KMS-11 (cell line): ENCODE results near the gene ITPKA.

ENCODE experiments used
- H2AFZ ChIP-seq: fragments of 200-600 bp; sonication (generic); 2 replicates; pipeline ENCODE4 v1.6.1; 2016; ENCODE audit warnings: antibody characterized with exemption, mixed run types, low read depth
- H3K27ac ChIP-seq: fragments of 200-600 bp; sonication (generic); 2 replicates; pipeline ENCODE4 v1.6.1; 2016; ENCODE audit warnings: mild to moderate bottlenecking, mixed run types
- H3K27me3 ChIP-seq: fragments of 200-600 bp; sonication (generic); 2 replicates; pipeline ENCODE4 v1.6.1; 2017; ENCODE audit warnings: mild to moderate bottlenecking, low read depth, mixed run types, moderate library complexity; ENCODE audit not compliant: insufficient read depth
- H3K36me3 ChIP-seq: fragments of 200-600 bp; sonication (generic); 2 replicates; pipeline ENCODE4 v1.6.1; 2017; ENCODE audit warnings: mild to moderate bottlenecking, mixed run types; ENCODE audit not compliant: insufficient read depth
- H3K4me1 ChIP-seq: fragments of 200-600 bp; sonication (generic); 2 replicates; pipeline ENCODE4 v1.6.1; 2016; ENCODE audit warnings: mild to moderate bottlenecking, low read depth, mixed run types; ENCODE audit not compliant: poor library complexity, severe bottlenecking
- H3K4me2 ChIP-seq: fragments of 200-600 bp; sonication (generic); 2 replicates; pipeline ENCODE4 v1.7.0; 2016; ENCODE audit warnings: mild to moderate bottlenecking, mixed run types
- H3K4me3 ChIP-seq: fragments of 200-600 bp; sonication (generic); IDR thresholded peaks from 2 replicates; pipeline ENCODE4 v1.6.1; 2017; ENCODE audit warnings: low read depth, low read length, mixed read lengths; ENCODE audit not compliant: insufficient read depth
- H3K79me2 ChIP-seq: fragments of 200-600 bp; sonication (generic); 2 replicates; pipeline ENCODE4 v1.6.1; 2016; ENCODE audit warnings: low read depth, mixed run types; ENCODE audit not compliant: insufficient read depth
- H3K9ac ChIP-seq: fragments of 200-600 bp; sonication (generic); 2 replicates; pipeline ENCODE4 v1.6.1; 2016; ENCODE audit warnings: mild to moderate bottlenecking, mixed run types
- H4K20me1 ChIP-seq: fragments of 200-600 bp; sonication (generic); 2 replicates; pipeline ENCODE4 v1.6.1; 2016; ENCODE audit warnings: mild to moderate bottlenecking, mixed run types; ENCODE audit not compliant: insufficient read depth
- CTCF ChIP-seq: fragments of 200-600 bp; sonication (generic); conservative IDR thresholded peaks from 2 replicates; pipeline ENCODE4 v1.6.1; 2017; ENCODE audit warnings: low read depth, mild to moderate bottlenecking, antibody characterized with exemption, low read length, moderate library complexity, mixed read lengths

Gene ITPKA

GRCh38 chr15:41543521-41543870, 49.8 kb downstream of the ITPKA start:
- peaks cover 6% of the 10 kb centered on the region for H3K4me1 ChIP-seq
- H3K4me3 ChIP-seq: no peak overlapping the region
- H2AFZ ChIP-seq: peak overlapping the region; percentile 77
- H3K27me3 ChIP-seq: no peaks in the 10 kb centered on the region
- peak overlapping the region; percentile 74; the same call in 1 of the 2 replicates for H3K9ac ChIP-seq
- H3K27ac ChIP-seq: no peak overlapping the region
- no peaks in the 10 kb centered on the region for H3K36me3 ChIP-seq
- no peak for TF ChIP-seq CTCF
- H3K79me2 ChIP-seq: no peaks in the 10 kb centered on the region
- H4K20me1 ChIP-seq: no peaks in the 10 kb centered on the region
- H3K4me2 ChIP-seq: peak overlapping the region; percentile 71

GRCh38 chr15:41544650-41545015, 51.0 kb downstream of the ITPKA start:
- no peak for TF ChIP-seq CTCF
- Histone ChIP-seq H4K20me1 (no peaks in the 10 kb centered on the region), H3K4me2 (peak overlapping the region; percentile 71), H3K4me3 (no peak overlapping the region), H2AFZ (peak overlapping the region; percentile 77; the same call in 1 of the 2 replicates), H3K4me1 (peaks cover 6% of the 10 kb centered on the region), H3K79me2 (no peaks in the 10 kb centered on the region), H3K36me3 (no peaks in the 10 kb centered on the region), H3K27ac (no peak overlapping the region), H3K9ac (no peak overlapping the region), H3K27me3 (no peaks in the 10 kb centered on the region)

GRCh38 chr15:41545218-41545617, 51.5 kb downstream of the ITPKA start:
- TF ChIP-seq CTCF: no peak
- H3K4me2 ChIP-seq: no peak overlapping the region
- no peak overlapping the region for H2AFZ ChIP-seq
- H3K9ac ChIP-seq: no peak overlapping the region
- H4K20me1 ChIP-seq: no peaks in the 10 kb centered on the region
- no peak overlapping the region for H3K27ac ChIP-seq
- no peaks in the 10 kb centered on the region for H3K27me3 ChIP-seq
- no peak overlapping the region for H3K4me3 ChIP-seq
- H3K79me2 ChIP-seq: no peaks in the 10 kb centered on the region
- no peaks in the 10 kb centered on the region for H3K36me3 ChIP-seq
- H3K4me1 ChIP-seq: peaks cover 2% of the 10 kb centered on the region

GRCh38 chr15:41546851-41547786, 53.4 kb downstream of the ITPKA start:
- Histone ChIP-seq H3K36me3 (no peaks in the 10 kb centered on the region), H3K79me2 (no peaks in the 10 kb centered on the region), H3K27me3 (no peaks in the 10 kb centered on the region), H3K9ac (no peak overlapping the region), H3K27ac (no peak overlapping the region), H3K4me2 (no peak overlapping the region), H3K4me3 (no peak overlapping the region), H4K20me1 (no peaks in the 10 kb centered on the region), H2AFZ (no peak overlapping the region), H3K4me1 (no peaks in the 10 kb centered on the region)
- no peak for TF ChIP-seq CTCF
